NCI-H748 (cell line): ENCODE measurements around the gene VLDLR.
"Not testable (repeated sequence)": the region's sequence is repeated elsewhere in the genome, so short reads cannot be mapped to it uniquely, and the experiment has no call there.

Experiments
- DNase-seq: peaks from one replicate; lab custom pipeline; 2025; ENCODE audit not compliant: unreplicated experiment; lab: John Stamatoyannopoulos, UW

The VLDLR gene

DNA sequence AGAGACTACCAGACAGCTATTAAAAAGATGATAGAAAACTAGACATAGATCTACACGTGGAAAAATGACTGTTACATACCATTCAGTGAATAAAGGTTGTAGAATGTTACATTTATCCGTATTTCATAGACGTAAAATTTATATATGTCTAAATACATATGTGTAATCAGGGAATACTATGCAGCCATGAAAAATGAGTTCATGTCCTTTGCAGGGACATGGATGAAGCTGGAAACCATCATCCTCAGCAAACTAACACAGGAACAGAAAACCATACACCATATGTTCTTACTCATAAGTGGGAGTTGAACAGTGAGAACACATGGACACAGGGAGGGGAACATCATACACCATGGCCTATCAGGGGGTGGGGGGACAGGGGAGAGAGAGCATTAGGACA, 85.7 kb downstream of the VLDLR start:
- DNase-seq, result not testable (repeated sequence)
